ENCODE measurements around the gene DGKI. TPM values are rescaled to one million over a fixed set of nuclear protein-coding genes. Genes with fewer than 3 reads are reported as not detected.

Gene DGKI
- total RNA-seq, 4 donors from 2014 or later: 0.98 to 7.3 (median 2.7) TPM

GRCh38 chr7:137501562-137501961 lies 345.2 kb downstream of the DGKI start:
- TF ChIP-seq, protein P1, sequence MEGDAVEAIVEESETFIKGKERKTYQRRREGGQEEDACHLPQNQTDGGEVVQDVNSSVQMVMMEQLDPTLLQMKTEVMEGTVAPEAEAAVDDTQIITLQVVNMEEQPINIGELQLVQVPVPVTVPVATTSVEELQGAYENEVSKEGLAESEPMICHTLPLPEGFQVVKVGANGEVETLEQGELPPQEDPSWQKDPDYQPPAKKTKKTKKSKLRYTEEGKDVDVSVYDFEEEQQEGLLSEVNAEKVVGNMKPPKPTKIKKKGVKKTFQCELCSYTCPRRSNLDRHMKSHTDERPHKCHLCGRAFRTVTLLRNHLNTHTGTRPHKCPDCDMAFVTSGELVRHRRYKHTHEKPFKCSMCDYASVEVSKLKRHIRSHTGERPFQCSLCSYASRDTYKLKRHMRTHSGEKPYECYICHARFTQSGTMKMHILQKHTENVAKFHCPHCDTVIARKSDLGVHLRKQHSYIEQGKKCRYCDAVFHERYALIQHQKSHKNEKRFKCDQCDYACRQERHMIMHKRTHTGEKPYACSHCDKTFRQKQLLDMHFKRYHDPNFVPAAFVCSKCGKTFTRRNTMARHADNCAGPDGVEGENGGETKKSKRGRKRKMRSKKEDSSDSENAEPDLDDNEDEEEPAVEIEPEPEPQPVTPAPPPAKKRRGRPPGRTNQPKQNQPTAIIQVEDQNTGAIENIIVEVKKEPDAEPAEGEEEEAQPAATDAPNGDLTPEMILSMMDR (IDR thresholded peaks at IDR 0.05; ENCODE audit: low read depth): no peak

GRCh38 chr7:137492889-137493288 lies 353.9 kb downstream of the DGKI start:
- TF ChIP-seq, protein P1 (IDR thresholded peaks at IDR 0.05; ENCODE audit: low read depth): no peak

GRCh38 chr7:137489880-137490279 lies 356.9 kb downstream of the DGKI start:
- TF ChIP-seq, protein P1 (IDR thresholded peaks at IDR 0.05; ENCODE audit: low read depth): no peak

- TF ChIP-seq, protein P1 (IDR thresholded peaks at IDR 0.05; ENCODE audit: low read depth): no peak
Measured at GRCh38 chr7:137488038-137488437, 358.7 kb downstream of the DGKI start.

DNA sequence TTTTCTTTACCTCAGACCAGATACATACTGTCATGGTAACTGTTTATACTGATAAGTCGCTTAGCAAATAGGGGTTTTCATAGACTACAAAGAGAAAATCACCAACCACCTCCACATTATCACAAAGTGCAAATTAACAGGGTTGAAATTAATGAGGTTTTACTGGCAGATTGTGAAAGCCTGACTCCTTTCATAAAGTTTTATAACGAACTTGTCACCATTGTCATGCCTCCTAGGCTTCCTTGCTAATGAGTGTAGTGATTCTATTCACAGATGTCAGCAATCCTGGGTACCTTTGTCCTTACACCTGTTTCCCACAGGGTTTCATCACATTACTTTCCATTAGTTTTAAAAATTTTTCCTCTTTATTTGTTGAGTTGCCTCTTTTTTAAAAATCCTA lies 361.0 kb downstream of the DGKI start:
- TF ChIP-seq, protein P1 (IDR thresholded peaks at IDR 0.05; ENCODE audit: low read depth): no peak

DNA sequence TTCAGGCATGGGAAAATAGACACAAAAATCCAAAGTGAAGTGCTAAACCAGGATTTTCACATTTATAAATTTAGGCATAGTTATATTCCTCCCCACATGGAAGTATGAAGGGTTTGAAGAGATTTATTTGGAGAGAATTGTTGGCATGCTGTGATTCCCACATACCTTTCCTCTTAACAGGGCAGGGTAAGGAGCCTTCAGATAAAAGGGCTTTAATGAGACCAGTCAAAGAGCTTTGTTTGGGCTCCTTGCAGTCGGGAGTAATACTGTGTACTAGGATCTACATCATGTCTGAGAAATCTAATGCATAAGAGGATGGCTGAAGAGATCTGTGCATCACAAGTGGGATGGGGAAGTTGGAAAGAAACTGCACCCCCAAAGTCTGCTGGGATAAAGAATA lies 362.4 kb downstream of the DGKI start:
- TF ChIP-seq, protein P1 (IDR thresholded peaks at IDR 0.05; ENCODE audit: low read depth): no peak

DNA sequence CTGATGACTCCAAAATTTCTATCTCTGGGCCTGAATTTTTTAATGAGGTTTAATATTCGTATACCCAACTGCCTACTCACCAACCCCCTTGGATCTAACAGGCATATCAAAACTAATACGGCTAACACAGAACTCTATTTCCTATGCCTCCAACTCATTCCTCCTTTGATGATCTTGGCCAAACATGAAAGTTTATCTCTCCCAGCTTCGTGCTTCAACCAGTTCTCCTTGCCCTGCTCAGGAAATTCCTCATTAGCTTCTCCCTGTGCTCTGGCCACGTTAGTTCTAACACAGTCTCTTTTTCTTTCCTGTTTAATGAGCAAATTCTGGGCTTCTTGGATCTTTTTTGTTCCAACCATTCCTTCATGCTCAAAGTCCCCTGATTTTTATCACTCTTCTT lies 364.3 kb downstream of the DGKI start:
- TF ChIP-seq, protein P1 (IDR thresholded peaks at IDR 0.05; ENCODE audit: low read depth): no peak

All from subcutaneous adipose tissue (tissue), 4 donors.